Measurements from ENCODE around the gene DIP2C. TPM values are rescaled to one million over a fixed set of nuclear protein-coding genes. Genes with fewer than 3 reads are reported as not detected.
"Not testable (repeated sequence)": the region's sequence is repeated elsewhere in the genome, so short reads cannot be mapped to it uniquely, and the experiment has no call there.

DIP2C gene
- total RNA-seq, 1 donor from 2014 or later: 1.6 TPM

- Mint-ChIP-seq H3K36me3 (ENCODE audit: low read depth) (no peaks in the 10 kb centered on the region), H3K4me1 (ENCODE audit: low read depth) (no peaks in the 10 kb centered on the region), H3K27ac (no peak overlapping the region), H3K4me3 (no peak overlapping the region), H3K9me3 (no peaks in the 10 kb centered on the region), H3K27me3 (ENCODE audit: insufficient read depth) (no peaks in the 10 kb centered on the region)
- DNase-seq (ENCODE audit: low spot score): no peak
- intact Hi-C loops (cut with micrococcal nuclease): no loop called here
Measured at GRCh38 chr10:307659-308058, 381.8 kb downstream of the DIP2C start.

DNA sequence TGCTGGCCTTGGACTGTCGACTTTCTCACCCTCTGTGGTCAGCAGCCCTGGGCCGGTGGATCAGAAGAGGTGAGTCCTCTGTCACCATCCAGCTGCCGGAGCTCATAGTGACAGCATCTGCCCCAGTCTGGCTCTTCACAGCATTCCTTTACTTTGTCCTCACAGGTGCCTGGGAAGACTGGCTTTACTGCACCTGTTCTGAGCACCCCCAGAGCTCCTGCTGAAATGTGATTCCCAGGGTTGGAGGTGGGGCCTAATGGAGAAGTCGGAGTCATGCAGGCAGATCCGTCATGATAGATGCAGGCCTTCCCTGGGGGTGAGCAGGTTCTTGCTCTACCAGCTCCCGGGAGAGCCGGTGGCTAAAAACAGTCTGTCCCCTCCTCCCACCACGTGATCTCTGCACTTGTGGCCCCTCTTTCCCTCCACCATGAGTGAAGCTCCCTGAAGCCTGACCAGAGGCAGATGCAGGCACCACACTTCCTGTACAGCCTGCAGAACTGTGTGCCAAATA lies 382.7 kb downstream of the DIP2C start:
- H3K4me1 Mint-ChIP-seq (ENCODE audit: low read depth): no peaks in the 10 kb centered on the region
- intact Hi-C loops (cut with micrococcal nuclease): no loop called here
- no peak for DNase-seq (ENCODE audit: low spot score)
- no peaks in the 10 kb centered on the region for H3K36me3 Mint-ChIP-seq (ENCODE audit: low read depth)
- no peaks in the 10 kb centered on the region for H3K27me3 Mint-ChIP-seq (ENCODE audit: insufficient read depth)
- no peak overlapping the region for H3K27ac Mint-ChIP-seq
- H3K4me3 Mint-ChIP-seq: no peak overlapping the region
- H3K9me3 Mint-ChIP-seq: no peaks in the 10 kb centered on the region

GRCh38 chr10:306007-306674 lies 383.3 kb downstream of the DIP2C start:
- H3K27me3 Mint-ChIP-seq (ENCODE audit: insufficient read depth): no peaks in the 10 kb centered on the region
- intact Hi-C loops (cut with micrococcal nuclease): no loop called here
- no peak for DNase-seq (ENCODE audit: low spot score)
- no peak overlapping the region for H3K4me3 Mint-ChIP-seq
- H3K9me3 Mint-ChIP-seq: no peaks in the 10 kb centered on the region
- no peak overlapping the region for H3K27ac Mint-ChIP-seq
- no peaks in the 10 kb centered on the region for H3K36me3 Mint-ChIP-seq (ENCODE audit: low read depth)
- H3K4me1 Mint-ChIP-seq (ENCODE audit: low read depth): no peaks in the 10 kb centered on the region

DNA sequence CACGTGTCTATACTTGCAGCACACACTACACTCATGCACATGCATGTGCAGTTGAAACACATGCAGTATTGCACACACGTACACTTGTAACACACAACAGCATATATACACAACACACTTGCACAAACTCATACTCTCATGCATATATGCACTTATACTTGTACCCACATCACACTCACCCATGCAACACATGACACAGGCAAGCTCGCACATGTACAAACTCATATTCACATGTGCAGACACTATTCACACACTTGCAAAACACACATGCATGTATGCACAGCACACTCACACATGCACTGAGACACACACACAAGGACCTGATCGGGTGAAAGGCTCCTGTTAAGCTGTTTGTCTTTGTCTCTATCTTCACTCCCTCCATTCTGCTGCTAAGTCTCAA lies 384.4 kb downstream of the DIP2C start:
- intact Hi-C loops (cut with micrococcal nuclease): no loop called here

GRCh38 chr10:301536-301935 lies 387.9 kb downstream of the DIP2C start:
- no peaks in the 10 kb centered on the region for H3K36me3 Mint-ChIP-seq (ENCODE audit: low read depth)
- H3K4me1 Mint-ChIP-seq (ENCODE audit: low read depth): no peaks in the 10 kb centered on the region
- H3K4me3 Mint-ChIP-seq: no peak overlapping the region
- peaks cover 1% of the 10 kb centered on the region for H3K27me3 Mint-ChIP-seq (ENCODE audit: insufficient read depth)
- intact Hi-C loops (cut with micrococcal nuclease): no loop called here
- H3K27ac Mint-ChIP-seq: no peak overlapping the region
- no peak for DNase-seq (ENCODE audit: low spot score)
- no peaks in the 10 kb centered on the region for H3K9me3 Mint-ChIP-seq

More for the DNA sequence above, 384.4 kb downstream of the DIP2C start:
- H3K9me3 Mint-ChIP-seq: no peaks in the 10 kb centered on the region
- H3K4me1 Mint-ChIP-seq (ENCODE audit: low read depth): no peaks in the 10 kb centered on the region
- no peak overlapping the region for H3K4me3 Mint-ChIP-seq
- H3K27ac Mint-ChIP-seq: no peak overlapping the region
- H3K27me3 Mint-ChIP-seq (ENCODE audit: insufficient read depth): no peaks in the 10 kb centered on the region
- DNase-seq (ENCODE audit: low spot score): no peak
- no peaks in the 10 kb centered on the region for H3K36me3 Mint-ChIP-seq (ENCODE audit: low read depth)

GRCh38 chr10:300580-300979 lies 388.9 kb downstream of the DIP2C start:
- intact Hi-C loops (cut with micrococcal nuclease); DNase-seq (ENCODE audit: low spot score); H3K27ac Mint-ChIP-seq; H3K36me3 Mint-ChIP-seq (ENCODE audit: low read depth); H3K4me1 Mint-ChIP-seq (ENCODE audit: low read depth); H3K4me3 Mint-ChIP-seq; H3K27me3 Mint-ChIP-seq (ENCODE audit: insufficient read depth); H3K9me3 Mint-ChIP-seq: not testable (repeated sequence)

DNA sequence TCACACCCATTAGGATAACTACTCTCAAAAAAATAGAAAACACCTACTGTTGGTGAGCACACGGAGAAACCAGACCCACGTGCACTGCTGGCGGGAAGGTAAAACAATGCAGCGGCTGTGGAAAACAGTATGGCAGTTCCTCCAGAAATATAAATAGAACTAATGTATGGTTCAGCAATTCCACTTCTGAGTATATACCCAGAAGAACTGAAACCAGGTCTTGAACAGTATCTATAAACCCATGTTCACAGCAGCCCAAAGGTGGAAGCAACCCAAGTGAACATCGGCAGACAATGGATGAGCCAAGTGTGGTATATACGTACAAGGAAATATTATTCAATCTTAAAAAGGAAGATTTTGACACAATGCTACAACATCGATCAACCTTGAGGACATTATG lies 389.5 kb downstream of the DIP2C start:
- Mint-ChIP-seq H3K4me1 (ENCODE audit: low read depth) (no peaks in the 10 kb centered on the region), H3K27me3 (ENCODE audit: insufficient read depth) (peaks cover 3% of the 10 kb centered on the region), H3K36me3 (ENCODE audit: low read depth) (no peaks in the 10 kb centered on the region), H3K9me3 (no peaks in the 10 kb centered on the region), H3K27ac (no peak overlapping the region), H3K4me3 (no peak overlapping the region)
- DNase-seq (ENCODE audit: low spot score): no peak
- intact Hi-C loops (cut with micrococcal nuclease): no loop called here

- Mint-ChIP-seq H3K4me3 (no peak overlapping the region), H3K27ac (no peak overlapping the region), H3K9me3 (no peaks in the 10 kb centered on the region), H3K36me3 (ENCODE audit: low read depth) (no peaks in the 10 kb centered on the region), H3K27me3 (ENCODE audit: insufficient read depth) (peaks cover 3% of the 10 kb centered on the region), H3K4me1 (ENCODE audit: low read depth) (no peaks in the 10 kb centered on the region)
- no peak for DNase-seq (ENCODE audit: low spot score)
- intact Hi-C loops (cut with micrococcal nuclease): no loop called here
Measured at GRCh38 chr10:299512-299911, 390.0 kb downstream of the DIP2C start.

- Mint-ChIP-seq H3K4me1 (ENCODE audit: low read depth) (no peaks in the 10 kb centered on the region), H3K27me3 (ENCODE audit: insufficient read depth) (peaks cover 3% of the 10 kb centered on the region), H3K4me3 (no peak overlapping the region), H3K9me3 (no peaks in the 10 kb centered on the region), H3K27ac (no peak overlapping the region), H3K36me3 (ENCODE audit: low read depth) (no peaks in the 10 kb centered on the region)
- DNase-seq (ENCODE audit: low spot score): no peak
- intact Hi-C loops (cut with micrococcal nuclease): no loop called here
Measured at GRCh38 chr10:298033-298432, 391.4 kb downstream of the DIP2C start.

DNA sequence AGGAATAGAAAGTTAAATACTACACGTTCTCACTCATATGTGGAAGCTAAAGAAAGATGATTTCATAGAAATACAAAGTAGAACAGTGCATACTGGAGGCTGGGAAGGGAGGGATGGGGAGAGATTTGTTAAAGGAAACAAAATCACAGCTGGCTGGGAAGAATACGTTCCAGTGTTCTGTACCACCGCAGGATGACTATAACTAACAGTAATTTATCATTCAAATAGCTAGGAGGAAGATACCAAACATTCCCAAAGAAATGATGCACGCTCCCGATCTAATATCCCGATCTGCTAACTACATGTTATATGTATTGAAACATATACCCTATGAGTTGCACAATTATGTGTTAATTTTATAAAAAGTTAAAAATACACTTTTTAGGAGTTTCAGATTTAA lies 391.9 kb downstream of the DIP2C start:
- Mint-ChIP-seq H3K4me3 (no peak overlapping the region), H3K9me3 (no peaks in the 10 kb centered on the region), H3K27me3 (ENCODE audit: insufficient read depth) (peaks cover 3% of the 10 kb centered on the region), H3K36me3 (ENCODE audit: low read depth) (no peaks in the 10 kb centered on the region), H3K27ac (no peak overlapping the region), H3K4me1 (ENCODE audit: low read depth) (no peaks in the 10 kb centered on the region)
- intact Hi-C loops (cut with micrococcal nuclease): no loop called here
- DNase-seq (ENCODE audit: low spot score): no peak

- Mint-ChIP-seq H3K27me3 (ENCODE audit: insufficient read depth) (peaks cover 6% of the 10 kb centered on the region), H3K36me3 (ENCODE audit: low read depth) (no peaks in the 10 kb centered on the region), H3K27ac (no peak overlapping the region)
Measured at GRCh38 chr10:293636-294035, 395.8 kb downstream of the DIP2C start.

DNA sequence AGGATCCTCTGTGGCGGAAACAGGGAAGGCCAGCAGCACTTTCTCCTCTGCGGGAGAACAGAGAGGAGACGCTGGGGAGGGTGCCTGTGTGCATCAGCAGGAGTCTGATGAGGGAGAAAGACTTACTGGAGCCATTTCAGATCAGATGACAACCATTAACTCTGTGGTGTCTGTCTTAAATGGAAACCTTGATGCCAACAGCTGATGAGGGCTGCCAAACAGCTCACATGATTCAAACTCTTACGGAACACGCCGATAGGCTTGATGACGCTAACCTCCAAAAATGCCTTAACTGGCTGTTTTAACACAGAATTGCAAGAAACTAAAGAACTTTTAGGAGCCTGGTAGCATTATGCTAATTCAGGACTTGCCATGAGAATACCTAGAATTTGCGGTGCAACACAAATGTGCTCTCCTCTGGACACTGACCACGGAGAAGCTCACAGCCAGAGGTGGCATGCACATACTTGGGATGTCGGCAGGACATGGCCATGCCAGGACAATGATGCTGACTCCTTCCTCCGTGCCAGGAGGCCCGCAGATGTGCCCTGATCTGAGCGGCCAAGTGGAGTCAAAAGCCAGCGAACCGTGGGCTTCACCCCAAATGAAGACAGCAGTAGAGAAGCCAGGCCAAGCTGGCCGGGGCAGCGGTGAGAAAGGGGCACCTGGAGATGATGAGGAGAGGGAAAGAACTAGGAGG lies 399.3 kb downstream of the DIP2C start:
- peaks cover under 1% of the 10 kb centered on the region for H3K4me1 Mint-ChIP-seq (ENCODE audit: low read depth)
- H3K36me3 Mint-ChIP-seq (ENCODE audit: low read depth): no peaks in the 10 kb centered on the region
- no peak overlapping the region for H3K4me3 Mint-ChIP-seq
- no peak for DNase-seq (ENCODE audit: low spot score)
- intact Hi-C loops (cut with micrococcal nuclease): no loop called here
- H3K27ac Mint-ChIP-seq: no peak overlapping the region
- peaks cover 4% of the 10 kb centered on the region for H3K27me3 Mint-ChIP-seq (ENCODE audit: insufficient read depth)
- no peaks in the 10 kb centered on the region for H3K9me3 Mint-ChIP-seq

More at GRCh38 chr10:293636-294035, 395.8 kb downstream of the DIP2C start:
- no peak overlapping the region for H3K4me3 Mint-ChIP-seq
- no peaks in the 10 kb centered on the region for H3K9me3 Mint-ChIP-seq
- no peaks in the 10 kb centered on the region for H3K4me1 Mint-ChIP-seq (ENCODE audit: low read depth)
- no peak for DNase-seq (ENCODE audit: low spot score)
- intact Hi-C loops (cut with micrococcal nuclease): no loop called here

DNA sequence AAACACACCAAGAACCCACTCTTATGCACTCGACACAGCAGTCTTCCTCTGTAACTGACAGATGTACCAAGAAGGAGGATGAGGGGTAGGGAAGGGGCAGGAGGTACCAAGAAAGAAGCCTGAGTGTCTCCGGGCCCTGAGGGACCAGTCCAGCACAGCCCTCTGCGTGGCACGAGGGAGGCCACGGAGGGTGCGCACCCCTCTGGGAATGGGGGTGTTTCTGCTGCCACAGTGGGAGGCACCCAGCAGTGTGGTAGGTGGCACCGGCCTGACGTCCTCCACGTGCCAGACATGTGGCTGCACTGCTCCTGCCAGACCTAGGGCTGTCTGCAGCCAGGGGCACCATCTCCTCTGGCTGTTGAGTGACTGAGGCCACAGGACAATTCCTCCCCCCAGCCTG lies 399.9 kb downstream of the DIP2C start:
- intact Hi-C loops (cut with micrococcal nuclease): no loop called here
- Mint-ChIP-seq H3K4me3 (no peak overlapping the region), H3K27ac (no peak overlapping the region), H3K4me1 (ENCODE audit: low read depth) (peaks cover 6% of the 10 kb centered on the region), H3K27me3 (ENCODE audit: insufficient read depth) (peaks cover 4% of the 10 kb centered on the region), H3K36me3 (ENCODE audit: low read depth) (no peaks in the 10 kb centered on the region), H3K9me3 (no peaks in the 10 kb centered on the region)
- DNase-seq (ENCODE audit: low spot score): no peak
